Activated T-helper 9 cell treated with anti-CD3 and anti-CD28 coated beads, Interleukin-2, amount 50 U/mL, for 16 hours (primary cell): ENCODE measurements around the gene KLF11.

Experiments
- DNase-seq: peaks from one replicate; pipeline ENCODE4 v3.0.0-alpha.2; 2020; ENCODE audit warnings: low read depth

The KLF11 gene

DNA sequence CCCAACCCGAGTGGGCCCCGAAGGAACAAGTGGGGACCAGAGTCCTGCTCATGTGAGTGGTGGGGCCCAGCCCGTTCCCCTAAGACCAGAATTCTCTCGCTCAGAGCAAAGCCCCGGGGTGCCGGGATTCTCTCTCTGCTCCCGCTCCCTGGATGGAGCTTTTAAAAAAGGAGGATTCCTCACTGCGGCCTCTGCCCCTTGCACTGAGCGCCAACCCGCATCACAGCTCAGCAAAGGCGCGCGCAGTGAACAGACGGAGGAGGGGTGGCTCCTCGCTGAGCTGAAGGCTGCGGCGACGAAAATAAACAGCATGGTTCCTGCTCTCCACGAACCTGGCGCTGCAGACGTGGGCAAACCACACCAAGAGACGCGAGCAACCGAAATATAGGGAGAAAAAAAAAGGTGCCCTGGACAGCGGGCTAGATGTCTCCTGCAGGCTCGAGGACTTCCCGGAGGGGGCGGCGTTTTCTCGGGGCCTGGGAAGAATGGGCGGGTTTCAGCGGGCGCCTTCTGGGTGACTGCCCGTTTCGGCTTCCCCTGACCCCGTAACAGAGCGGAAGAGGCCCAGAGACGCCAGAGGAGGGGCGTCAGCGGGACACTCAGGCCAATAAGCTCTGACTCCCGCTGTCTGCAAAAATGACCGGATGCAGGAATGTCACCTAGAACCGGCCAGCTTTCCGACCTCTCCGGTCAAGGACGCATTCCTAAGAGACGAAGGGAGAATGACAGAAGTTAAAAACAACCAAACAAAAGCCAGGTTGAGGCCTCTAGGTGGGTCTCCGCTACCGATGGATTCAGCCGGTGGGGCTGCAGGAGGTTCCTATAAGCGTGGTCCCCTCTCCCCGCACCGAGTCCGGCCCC lies 819 bp upstream of the KLF11 start:
- DNase-seq = peak; percentile 20

DNA sequence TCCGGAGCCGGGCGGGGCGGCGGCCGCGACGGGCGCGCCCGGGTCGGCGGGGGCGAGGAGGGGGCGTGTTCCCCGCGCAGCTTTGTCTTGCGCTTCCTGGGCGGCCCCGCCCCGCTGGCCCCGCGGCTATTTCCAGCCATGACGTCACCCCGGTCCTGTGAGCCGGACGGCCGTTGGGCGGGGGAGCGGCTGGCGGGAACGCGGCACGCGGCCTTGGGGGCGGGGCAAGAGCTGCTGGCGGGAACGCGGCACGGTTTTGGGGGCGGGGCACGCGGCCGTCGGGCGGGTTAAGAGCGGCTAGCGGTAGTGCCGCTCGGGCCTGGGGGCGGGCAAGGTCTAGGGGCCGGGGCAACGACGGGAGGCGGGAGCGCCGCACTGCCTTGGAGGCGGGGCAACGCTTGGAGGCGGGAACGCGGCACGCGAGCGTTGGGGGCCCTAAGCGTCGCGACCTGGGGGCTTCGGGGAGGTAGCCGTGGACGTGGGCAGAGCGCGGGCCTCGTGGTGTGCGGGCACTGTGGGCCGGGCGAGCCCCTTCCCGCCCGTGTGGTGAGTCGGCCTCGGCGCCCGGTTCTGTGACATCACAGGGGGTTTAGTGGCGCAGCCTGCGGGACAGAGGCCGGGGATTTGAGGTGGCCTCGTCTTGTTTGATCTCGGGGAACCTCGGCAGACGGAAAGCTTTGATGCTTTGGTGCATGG lies 704 bp downstream of the KLF11 start:
- peak; percentile 87 for DNase-seq

- no peak for DNase-seq
Measured at GRCh38 chr2:10045561-10046355, 2.4 kb downstream of the KLF11 start.

- DNase-seq = no peak
Measured at GRCh38 chr2:10046931-10047330, 3.6 kb downstream of the KLF11 start.

DNA sequence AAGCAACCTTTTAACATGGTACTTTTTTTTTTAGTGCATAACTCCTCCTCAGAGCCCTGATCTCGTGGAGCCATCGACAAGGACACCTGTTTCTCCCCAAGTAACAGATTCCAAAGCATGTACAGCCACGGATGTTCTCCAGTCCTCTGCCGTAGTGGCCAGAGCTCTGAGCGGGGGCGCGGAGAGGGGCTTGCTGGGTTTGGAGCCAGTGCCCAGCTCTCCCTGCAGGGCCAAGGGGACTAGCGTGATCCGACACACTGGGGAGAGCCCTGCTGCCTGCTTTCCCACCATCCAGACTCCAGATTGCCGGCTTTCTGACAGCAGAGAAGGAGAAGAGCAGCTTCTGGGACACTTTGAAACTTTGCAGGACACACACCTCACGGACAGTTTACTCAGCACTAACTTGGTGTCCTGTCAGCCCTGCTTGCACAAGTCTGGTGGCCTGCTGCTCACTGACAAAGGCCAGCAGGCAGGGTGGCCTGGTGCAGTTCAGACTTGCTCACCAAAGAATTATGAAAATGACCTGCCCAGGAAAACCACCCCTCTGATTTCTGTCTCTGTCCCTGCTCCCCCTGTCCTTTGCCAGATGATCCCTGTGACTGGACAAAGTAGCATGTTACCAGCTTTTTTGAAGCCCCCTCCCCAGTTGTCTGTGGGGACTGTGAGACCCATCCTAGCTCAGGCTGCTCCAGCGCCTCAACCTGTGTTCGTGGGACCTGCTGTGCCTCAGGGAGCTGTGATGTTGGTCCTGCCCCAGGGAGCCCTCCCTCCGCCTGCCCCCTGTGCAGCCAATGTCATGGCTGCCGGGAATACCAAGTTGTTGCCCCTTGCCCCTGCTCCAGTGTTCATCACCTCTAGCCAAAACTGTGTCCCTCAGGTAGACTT lies 4.5 kb downstream of the KLF11 start:
- DNase-seq = no peak

- DNase-seq = no peak
Measured at GRCh38 chr2:10048501-10049171, 5.3 kb downstream of the KLF11 start.

- no peak for DNase-seq
Measured at GRCh38 chr2:10052216-10052615, 8.9 kb downstream of the KLF11 start.

- no peak for DNase-seq
Measured at GRCh38 chr2:10053351-10053750, 10.0 kb downstream of the KLF11 start.

DNA sequence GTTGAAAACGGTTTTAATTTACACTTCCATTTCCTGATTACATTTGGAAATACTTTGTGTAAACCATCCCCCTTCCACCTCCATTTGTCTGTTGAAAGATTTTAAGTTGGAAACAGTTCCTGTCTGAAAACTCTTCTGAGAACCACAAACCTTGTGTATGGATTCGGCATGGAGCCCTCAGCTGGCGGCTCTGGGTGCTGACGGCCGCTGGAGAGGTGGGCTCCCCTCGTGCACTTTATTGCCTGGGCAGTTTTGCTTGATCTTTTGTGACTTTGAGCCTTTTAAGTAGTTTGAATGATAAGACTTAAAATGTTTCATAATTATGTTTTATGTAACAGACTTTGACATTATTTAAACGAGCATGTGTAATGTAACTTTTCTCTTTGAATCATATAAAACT lies 11.1 kb downstream of the KLF11 start:
- DNase-seq = no peak

- DNase-seq = no peak
Measured at GRCh38 chr2:10054976-10055375, 11.6 kb downstream of the KLF11 start.

- no peak for DNase-seq
Measured at GRCh38 chr2:10056439-10056838, 13.1 kb downstream of the KLF11 start.

DNA sequence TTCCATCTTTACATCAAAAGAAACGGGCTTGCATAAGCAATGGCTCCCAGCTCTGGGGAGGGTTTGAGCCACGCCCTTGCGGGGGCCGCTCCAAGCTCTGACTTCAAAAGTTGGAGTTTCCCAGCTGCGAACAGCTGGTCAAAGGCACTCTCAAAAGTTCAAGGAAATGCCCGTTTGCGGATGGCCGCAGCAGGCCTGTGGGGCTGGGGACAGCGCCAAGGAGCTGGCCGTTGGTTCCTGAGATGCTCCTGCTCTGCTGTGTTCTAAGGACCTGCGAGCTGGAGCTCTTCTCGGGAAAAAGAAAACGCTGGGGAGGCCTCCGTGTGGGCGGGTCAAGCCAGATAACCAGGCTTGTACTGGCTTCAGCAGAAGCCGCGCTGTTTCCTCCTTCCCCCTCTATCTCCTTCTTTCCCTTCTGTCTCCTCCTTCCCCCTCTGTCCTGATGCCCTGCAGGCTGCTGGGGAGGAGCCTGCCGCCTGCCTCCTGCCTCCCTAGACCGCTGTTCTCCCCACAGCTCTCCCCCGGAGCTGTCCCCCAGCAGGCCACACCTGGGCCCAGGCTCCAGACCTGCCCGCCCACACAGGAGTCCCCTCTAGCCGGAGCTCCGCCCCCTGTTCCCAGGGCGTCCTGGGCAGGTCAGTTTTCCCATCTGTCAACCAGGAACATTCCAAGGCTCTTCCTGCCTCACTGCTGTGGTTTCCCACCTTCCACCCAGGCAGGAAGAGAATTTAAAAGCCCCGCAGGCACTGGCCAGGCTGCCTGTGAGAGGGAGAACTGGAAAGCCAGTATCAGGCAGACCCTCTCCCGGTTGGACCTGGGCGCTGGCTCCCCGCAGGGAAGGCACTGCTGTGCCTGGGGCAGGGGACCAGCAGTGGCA lies 14.1 kb downstream of the KLF11 start:
- DNase-seq = no peak

DNA sequence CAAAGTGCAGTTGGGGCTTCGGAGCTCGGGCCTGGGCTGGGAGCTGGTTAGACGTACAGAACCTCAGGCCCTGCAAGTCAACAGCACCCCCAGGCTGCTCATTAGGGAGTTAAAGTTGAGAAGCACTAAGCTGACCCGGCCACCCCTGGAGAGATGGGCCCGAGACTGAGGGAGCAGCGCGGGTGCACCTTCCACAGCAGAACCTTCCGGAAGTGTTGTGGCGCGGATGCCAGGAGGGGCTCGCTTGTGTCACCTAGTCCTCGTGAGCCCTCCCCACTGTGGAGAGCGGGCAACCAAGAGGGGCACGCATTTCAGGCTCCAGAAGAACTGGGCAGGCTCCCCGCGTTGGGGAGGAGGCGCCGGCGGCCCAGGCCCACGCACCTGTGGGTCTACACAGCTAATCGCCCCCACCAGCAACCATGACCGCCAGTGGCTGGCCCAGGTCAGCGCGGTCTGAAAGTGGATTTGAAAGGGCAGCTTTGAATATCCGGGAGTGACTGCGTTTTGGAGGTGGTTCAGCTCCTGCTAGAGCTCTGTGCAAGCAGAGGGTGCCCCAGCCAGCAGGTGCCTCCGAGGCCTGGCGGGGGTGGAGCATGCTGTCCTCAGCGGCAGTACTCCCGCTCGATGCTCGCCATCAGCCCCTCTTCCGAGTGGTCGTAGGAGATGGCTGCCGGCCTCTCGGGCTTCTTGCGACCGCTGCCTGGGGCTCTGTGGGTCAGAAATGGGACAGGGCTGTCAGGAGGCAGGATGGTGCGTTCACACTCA lies 15.1 kb downstream of the KLF11 start:
- DNase-seq = no peak

- DNase-seq = no peak
Measured at GRCh38 chr2:10059016-10059351, 15.6 kb downstream of the KLF11 start.

- DNase-seq = no peak
Measured at GRCh38 chr2:10059552-10060335, 16.4 kb downstream of the KLF11 start.

GRCh38 chr2:10061221-10061925 lies 18.0 kb downstream of the KLF11 start:
- no peak for DNase-seq

DNA sequence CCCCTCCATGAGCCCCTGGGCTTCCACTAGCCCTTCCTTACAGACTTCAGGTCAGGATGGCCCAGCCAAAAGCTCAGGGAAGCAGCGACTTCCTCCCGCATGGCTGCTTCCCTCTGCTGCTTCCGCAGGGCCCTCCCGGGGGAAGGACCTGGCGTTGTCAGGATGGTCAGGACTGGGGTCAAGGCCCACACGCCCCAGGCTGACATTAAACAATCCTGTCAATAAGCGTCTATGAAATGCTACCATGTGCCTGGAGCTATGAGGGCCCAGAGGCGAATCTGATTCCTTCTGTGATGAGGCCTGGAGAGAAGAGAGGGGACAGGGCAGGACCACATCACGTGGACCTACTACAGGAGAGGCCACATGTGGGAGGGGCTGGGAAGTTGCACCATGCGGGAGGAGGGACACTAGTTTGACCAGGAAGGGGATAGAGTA lies 19.6 kb downstream of the KLF11 start:
- DNase-seq = no peak

DNA sequence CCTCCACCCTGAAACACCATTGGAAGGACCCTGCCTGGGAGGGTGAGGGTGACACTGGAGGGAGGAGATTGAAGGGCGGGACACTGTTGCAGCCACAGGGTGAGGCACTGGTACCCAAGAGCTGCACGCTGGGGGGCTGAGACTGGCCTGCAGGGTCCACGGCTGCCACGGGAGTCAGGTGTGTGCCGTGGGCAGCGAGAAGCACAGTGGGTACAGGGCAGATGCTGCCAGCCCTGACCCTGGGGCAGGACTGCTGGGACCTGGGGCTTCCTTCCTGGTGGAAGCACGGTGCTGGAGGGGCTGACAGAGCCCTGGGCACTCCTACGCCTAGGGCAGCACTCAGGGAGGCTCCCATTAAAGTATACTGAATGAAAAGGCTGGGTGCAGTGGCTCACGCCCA lies 20.2 kb downstream of the KLF11 start:
- no peak for DNase-seq
